SH-SY5Y (cell line): ENCODE data around the gene NFIB.

ENCODE experiments used
- GATA2 ChIP-seq: IDR thresholded peaks from 2 replicates; pipeline ENCODE4 v1.6.1; 2011; ENCODE audit warnings: mild to moderate bottlenecking, low read depth, low read length
- GATA3 ChIP-seq: IDR thresholded peaks from 2 replicates; pipeline ENCODE4 v1.6.1; 2011; ENCODE audit warnings: low read depth, mild to moderate bottlenecking, low read length, moderate library complexity

DNA sequence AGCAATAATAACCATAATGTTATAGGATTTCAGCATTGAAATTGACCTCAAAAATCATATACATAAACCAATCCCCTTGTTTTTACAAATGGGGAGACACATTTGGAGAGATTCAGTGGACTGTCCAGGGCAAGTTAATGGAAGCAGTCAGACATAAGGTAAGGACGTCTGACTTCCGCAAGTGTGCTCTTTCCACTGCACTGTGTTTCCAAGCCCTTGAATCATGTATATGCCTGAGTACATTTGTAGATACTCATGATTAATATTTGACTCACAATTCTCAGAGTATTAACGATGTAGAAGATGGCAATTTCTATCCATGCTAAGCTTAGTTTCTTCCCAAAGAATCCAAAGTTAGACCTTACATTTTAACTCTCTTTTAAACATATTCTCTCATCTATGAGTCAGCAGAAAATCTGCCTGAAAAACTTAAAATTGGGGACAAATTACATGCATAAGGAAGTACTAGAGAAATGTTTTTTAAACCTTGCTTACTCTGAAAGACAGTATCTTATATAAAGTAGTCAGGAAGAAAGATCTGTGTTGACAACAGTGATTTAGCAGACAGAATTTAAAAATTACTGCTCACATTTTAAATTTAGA is 165.3 kb downstream of the NFIB start:
- TF ChIP-seq GATA2 (no peak), GATA3 (no peak)
